Mucosa of descending colon (tissue), 3 donors: Measurements from ENCODE around the gene USP24. TPM values are rescaled to one million over a fixed set of nuclear protein-coding genes. Genes with fewer than 3 reads are reported as not detected.

Source experiments
- ATAC-seq: fragments of 200-7000 bp; cut with Tn5 transposase; one replicate; pipeline ENCODE4 v1.9.1; 2020; ENCODE audit warnings: mild to moderate bottlenecking, moderate library complexity
- DNase-seq, 3 donors: peaks; one replicate each; pipeline ENCODE4 v3.0.0-alpha.2; 2020
- H3K36me3 ChIP-seq: fragments of 200-600 bp; one replicate; pipeline ENCODE4 v1.8.0; 2021; ENCODE audit warnings: low read depth, mild to moderate bottlenecking
- H3K4me1 ChIP-seq: fragments of 200-600 bp; one replicate; pipeline ENCODE4 v1.8.0; 2021; ENCODE audit warnings: low read depth, mild to moderate bottlenecking
- H3K4me3 ChIP-seq: fragments of 200-600 bp; one replicate; pipeline ENCODE4 v1.8.0; 2021; ENCODE audit warnings: mild to moderate bottlenecking
- H3K9me3 ChIP-seq: fragments of 200-600 bp; one replicate; pipeline ENCODE4 v1.8.0; 2021; ENCODE audit warnings: mild to moderate bottlenecking
- CTCF ChIP-seq: fragments of 200-600 bp; IDR thresholded peaks from one replicate; pipeline ENCODE4 v1.8.0; 2022; ENCODE audit warnings: antibody characterized with exemption, mild to moderate bottlenecking
- intact Hi-C, 2 donors: fragments of 100-400 bp; cut with DNase I in 1 of 2; cut with micrococcal nuclease in 1 of 2; formaldehyde crosslinking; loops; one replicate each; pipeline versions ENCODE4 v1.11.0 to v1.11.1; 2022; cut with DNase I, micrococcal nuclease
- total RNA-seq, 3 donors: library from RNA; stranded (reverse); fragmentation: NEBNext Ultra II Directional in 2 of 3; extraction: Animal tissue kit (Norgen Biotek cat#: 25700) in 2 of 3; gene quantifications; one replicate each; pipeline versions ENCODE4 v1.2.1 to v1.2.4, GENCODE V29; 2021 to 2023
- donor health status: DM: no; HTN: no; CAD: no; lungs with moderate emphysema.
- donor health status: DM: no; HTN: no; CAD: no.
- donor health status: DM: no; HTN: yes; CAD: no.

Gene USP24
- total RNA-seq, 3 donors from 2014 or later, result 35.5 to 51.1 (median 46.2) TPM

- Histone ChIP-seq H3K36me3 (no peaks in the 10 kb centered on the region), H3K9me3 (no peaks in the 10 kb centered on the region), H3K4me3 (no peak overlapping the region), H3K4me1 (no peaks in the 10 kb centered on the region)
- ATAC-seq, result no peak
- intact Hi-C loops, result no loop called here
- DNase-seq, result no peak
- TF ChIP-seq CTCF, result no peak
Observed at GRCh38 chr1:55045430-55045829, 169.7 kb downstream of the USP24 start.

GRCh38 chr1:55044617-55045397 is 170.4 kb downstream of the USP24 start:
- TF ChIP-seq CTCF, result no peak
- DNase-seq (no peak), ATAC-seq (no peak)
- intact Hi-C loops, result no loop called here
- no peaks in the 10 kb centered on the region for H3K36me3 ChIP-seq
- H3K4me1 ChIP-seq, result peaks cover 4% of the 10 kb centered on the region
- no peaks in the 10 kb centered on the region for H3K9me3 ChIP-seq
- H3K4me3 ChIP-seq, result no peak overlapping the region

- Histone ChIP-seq H3K36me3 (no peaks in the 10 kb centered on the region), H3K4me3 (no peak overlapping the region), H3K4me1 (peaks cover 14% of the 10 kb centered on the region), H3K9me3 (no peaks in the 10 kb centered on the region)
- ATAC-seq (no peak), DNase-seq (no peak)
- intact Hi-C loops, result no loop called here
- TF ChIP-seq CTCF, result no peak
Observed at GRCh38 chr1:55043726-55044125, 171.4 kb downstream of the USP24 start.

GRCh38 chr1:55043011-55043410 is 172.2 kb downstream of the USP24 start:
- no peak for TF ChIP-seq CTCF
- DNase-seq, result no peak
- no peak for ATAC-seq
- intact Hi-C loops, result no loop called here
- Histone ChIP-seq H3K36me3 (no peaks in the 10 kb centered on the region), H3K4me1 (peaks cover 15% of the 10 kb centered on the region), H3K9me3 (no peaks in the 10 kb centered on the region), H3K4me3 (no peak overlapping the region)

- no peak for DNase-seq
- no peaks in the 10 kb centered on the region for H3K9me3 ChIP-seq
- no peak for ATAC-seq
- H3K4me3 ChIP-seq, result no peak overlapping the region
- intact Hi-C loops, result no loop called here
- H3K36me3 ChIP-seq, result no peaks in the 10 kb centered on the region
- peaks cover 15% of the 10 kb centered on the region for H3K4me1 ChIP-seq
- TF ChIP-seq CTCF, result no peak
Observed at GRCh38 chr1:55041613-55042012, 173.6 kb downstream of the USP24 start.
